ENCODE results near the gene CLPTM1L. TPM values are rescaled to one million over a fixed set of nuclear protein-coding genes. Genes with fewer than 3 reads are reported as not detected.

Gene CLPTM1L
- total and polyA plus RNA-seq, 12 donors: 40.7 to 96.5 (median 83.2) TPM

DNA sequence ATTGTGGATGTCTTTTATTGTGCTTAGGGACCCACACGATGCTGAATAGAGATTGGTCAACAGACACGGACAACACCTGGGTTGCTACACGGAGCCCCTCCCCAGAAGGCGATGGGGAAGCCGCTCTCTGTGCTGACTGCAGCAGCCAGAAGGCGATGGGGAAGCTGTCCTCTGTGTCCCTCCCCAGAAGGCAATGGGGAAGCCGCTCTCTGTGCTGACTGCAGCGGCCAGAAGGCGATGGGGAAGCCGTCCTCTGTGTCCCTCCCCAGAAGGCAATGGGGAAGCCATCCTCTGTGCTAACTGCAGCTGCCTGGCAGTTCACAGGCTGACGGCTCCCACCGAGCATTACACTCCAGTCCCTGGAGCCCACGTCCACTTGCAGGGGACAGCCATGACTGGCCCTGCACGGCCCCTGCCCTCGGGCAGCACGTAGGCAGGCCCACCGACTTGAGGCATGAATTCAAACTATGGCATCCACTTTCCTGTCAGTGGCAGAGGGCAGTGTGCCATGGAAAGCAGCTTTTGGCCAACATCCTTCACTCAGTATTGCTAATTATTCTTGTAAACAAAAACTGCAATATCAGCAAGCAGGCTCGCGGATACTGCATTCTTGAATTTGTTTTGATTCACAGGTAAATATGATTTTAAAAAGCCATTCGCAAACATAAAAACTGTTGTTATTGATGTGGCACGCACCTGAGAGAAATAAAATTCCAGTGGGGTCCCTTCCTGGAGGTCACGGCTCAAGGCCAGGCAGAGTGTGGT, 48.1 kb upstream of the CLPTM1L start:
- 58 to 62% (median 61%) methylated on average over 16 to 22 of the region's 22 CpGs for WGBS, 4 donors
- H3K36me3 ChIP-seq (replicated peaks in 1 of 2): no peaks in the 10 kb centered on the region
- peaks cover 14% of the 10 kb centered on the region for H3K27me3 ChIP-seq
- TF ChIP-seq CTCF (IDR thresholded peaks at IDR 0.05) (no peak), POLR2A (IDR thresholded peaks at IDR 0.05) (no peak)
- H3K27ac ChIP-seq: no peak overlapping the region
- H3K4me1 ChIP-seq (replicated peaks in 1 of 2): no peaks in the 10 kb centered on the region
- H3K4me3 ChIP-seq: no peak overlapping the region
- no peaks in the 10 kb centered on the region for H3K9me3 ChIP-seq (replicated peaks in 1 of 3)
- no peak for DNase-seq
- intact Hi-C loops (cut with DNase I): no loop called here

DNA sequence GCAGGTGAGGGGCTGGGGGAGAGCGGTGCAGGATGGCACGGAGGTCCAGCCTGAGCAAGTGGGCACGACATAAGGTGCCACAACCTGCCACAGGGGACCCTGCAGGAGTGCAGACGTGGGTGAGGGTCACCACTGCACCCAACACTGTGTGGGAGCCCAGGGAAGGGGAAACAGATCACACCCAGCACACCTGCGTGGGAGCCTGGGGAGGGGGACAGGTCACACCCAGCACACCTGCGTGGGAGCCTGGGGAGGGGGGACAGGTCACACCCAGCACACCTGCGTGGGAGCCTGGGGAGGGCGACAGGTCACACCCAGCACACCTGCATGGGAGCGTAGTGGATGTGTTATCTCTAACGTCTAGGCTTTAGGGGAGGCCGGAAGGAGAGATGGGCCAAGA, 47.4 kb upstream of the CLPTM1L start:
- 69 to 75% (median 72%) methylated on average over 8 to 11 of the region's 11 CpGs for WGBS, 4 donors
- peaks cover 14% of the 10 kb centered on the region for H3K27me3 ChIP-seq
- no peaks in the 10 kb centered on the region for H3K9me3 ChIP-seq (replicated peaks in 1 of 3)
- H3K36me3 ChIP-seq (replicated peaks in 1 of 2): no peaks in the 10 kb centered on the region
- H3K4me3 ChIP-seq: no peak overlapping the region
- intact Hi-C loops (cut with DNase I): no loop called here
- H3K4me1 ChIP-seq (replicated peaks in 1 of 2): no peaks in the 10 kb centered on the region
- DNase-seq: no peak
- no peak overlapping the region for H3K27ac ChIP-seq
- TF ChIP-seq CTCF (IDR thresholded peaks at IDR 0.05) (no peak), POLR2A (IDR thresholded peaks at IDR 0.05) (no peak)

DNA sequence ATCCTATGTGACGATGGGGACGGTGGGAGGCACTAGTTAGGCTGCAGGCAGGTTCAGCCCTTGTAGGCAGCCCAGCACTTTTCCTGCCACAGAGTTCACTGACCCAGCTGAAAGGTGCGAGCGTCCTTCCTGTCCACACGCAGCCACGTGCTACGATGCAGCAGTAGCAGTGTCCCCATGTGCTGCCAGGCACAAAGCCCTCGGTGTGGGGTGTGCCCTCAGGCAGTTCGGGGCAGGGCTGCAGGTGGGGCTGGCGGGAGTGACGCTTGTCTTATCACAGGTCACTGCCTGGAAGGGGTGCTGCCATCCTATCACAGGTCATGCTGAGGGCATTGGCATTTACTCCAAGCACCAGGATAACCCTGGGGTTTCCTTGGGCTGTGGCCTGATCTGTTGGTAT, 46.8 kb upstream of the CLPTM1L start:
- no peak for DNase-seq
- H3K27me3 ChIP-seq: peaks cover 14% of the 10 kb centered on the region

More for the DNA sequence above, 46.8 kb upstream of the CLPTM1L start:
- no peaks in the 10 kb centered on the region for H3K36me3 ChIP-seq (replicated peaks in 1 of 2)
- TF ChIP-seq CTCF (IDR thresholded peaks at IDR 0.05): no peak
- TF ChIP-seq POLR2A (IDR thresholded peaks at IDR 0.05): no peak
- no peaks in the 10 kb centered on the region for H3K9me3 ChIP-seq (replicated peaks in 1 of 3)
- WGBS, 4 donors: 68 to 73% (median 71%) methylated on average over 5 to 11 of the region's 11 CpGs; no CpG with 5 or more reads in 1 of the 4 donors
- H3K27ac ChIP-seq: no peak overlapping the region
- intact Hi-C loops (cut with DNase I): no loop called here
- peaks cover 0 to 2% of the 10 kb centered on the region in 2 donors for H3K4me1 ChIP-seq (replicated peaks in 1 of 2)
- no peak overlapping the region for H3K4me3 ChIP-seq

Measured in adrenal gland (tissue), 12 donors.